ENCODE data around the gene ABI3. TPM values are rescaled to one million over a fixed set of nuclear protein-coding genes. Genes with fewer than 3 reads are reported as not detected.
A peak's percentile ranks its signal among the peaks of the same experiment; 100 is the strongest.

ABI3 gene
- total and polyA plus RNA-seq, 4 donors = 1.4 to 6.5 (median 5.0) TPM

DNA sequence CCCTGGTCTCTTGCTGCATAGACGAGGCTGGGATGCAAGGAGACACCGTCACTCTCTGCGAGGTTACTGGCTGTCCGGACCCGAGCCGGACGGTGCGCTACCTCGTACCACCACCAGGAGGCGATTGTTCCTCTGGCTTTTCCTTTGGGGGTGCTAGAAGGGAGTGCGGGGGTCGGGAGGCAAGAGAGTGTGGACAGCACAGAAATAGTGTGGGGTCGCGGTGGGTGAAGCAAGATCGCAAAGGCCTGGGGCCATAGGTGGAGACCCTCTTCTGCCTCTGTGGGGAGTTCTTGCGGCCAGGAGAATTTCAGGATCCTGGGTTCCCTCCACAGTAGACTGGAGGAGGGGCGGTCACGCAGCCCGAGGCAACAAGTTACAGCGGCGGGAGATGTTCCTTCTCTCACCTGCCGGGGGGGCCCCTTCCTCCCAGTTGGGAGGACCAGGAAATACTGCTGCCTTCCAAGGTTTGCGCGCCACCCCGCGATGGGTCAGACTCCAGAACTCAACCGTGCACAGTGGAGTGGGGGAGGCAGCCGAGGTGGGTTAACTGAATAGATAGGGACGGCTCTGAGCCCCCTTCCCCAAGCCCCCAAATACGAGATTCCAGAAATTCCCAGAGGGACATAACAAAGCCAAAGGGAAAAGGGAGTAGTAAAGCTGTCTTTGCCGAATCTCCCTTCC, 13.2 kb downstream of the ABI3 start:
- no peaks in the 10 kb centered on the region for H3K9me3 ChIP-seq (ENCODE audit: control insufficient read depth, insufficient read depth, low read length)
- no peak overlapping the region for H3K27ac ChIP-seq (ENCODE audit: low read depth, low read length)
- no peak overlapping the region for H3K4me3 ChIP-seq (ENCODE audit: low read depth, low read length)
- DNase-seq (ENCODE audit: low read depth in 4 of 6, low spot score in 6 of 6) = peak in 2 of 6 donors; percentile 37 to 43
- H3K36me3 ChIP-seq (ENCODE audit: control insufficient read depth, insufficient read depth, low read length) = no peaks in the 10 kb centered on the region
- peaks cover 85% of the 10 kb centered on the region for H3K27me3 ChIP-seq (ENCODE audit: control insufficient read depth, insufficient read depth, low read length)
- 1% methylated on average over 22 of the region's 31 CpGs for WGBS (ENCODE audit: insufficient coverage)
- H3K4me1 ChIP-seq (ENCODE audit: control insufficient read depth, insufficient read depth, low read length) = peaks cover 20% of the 10 kb centered on the region

DNA sequence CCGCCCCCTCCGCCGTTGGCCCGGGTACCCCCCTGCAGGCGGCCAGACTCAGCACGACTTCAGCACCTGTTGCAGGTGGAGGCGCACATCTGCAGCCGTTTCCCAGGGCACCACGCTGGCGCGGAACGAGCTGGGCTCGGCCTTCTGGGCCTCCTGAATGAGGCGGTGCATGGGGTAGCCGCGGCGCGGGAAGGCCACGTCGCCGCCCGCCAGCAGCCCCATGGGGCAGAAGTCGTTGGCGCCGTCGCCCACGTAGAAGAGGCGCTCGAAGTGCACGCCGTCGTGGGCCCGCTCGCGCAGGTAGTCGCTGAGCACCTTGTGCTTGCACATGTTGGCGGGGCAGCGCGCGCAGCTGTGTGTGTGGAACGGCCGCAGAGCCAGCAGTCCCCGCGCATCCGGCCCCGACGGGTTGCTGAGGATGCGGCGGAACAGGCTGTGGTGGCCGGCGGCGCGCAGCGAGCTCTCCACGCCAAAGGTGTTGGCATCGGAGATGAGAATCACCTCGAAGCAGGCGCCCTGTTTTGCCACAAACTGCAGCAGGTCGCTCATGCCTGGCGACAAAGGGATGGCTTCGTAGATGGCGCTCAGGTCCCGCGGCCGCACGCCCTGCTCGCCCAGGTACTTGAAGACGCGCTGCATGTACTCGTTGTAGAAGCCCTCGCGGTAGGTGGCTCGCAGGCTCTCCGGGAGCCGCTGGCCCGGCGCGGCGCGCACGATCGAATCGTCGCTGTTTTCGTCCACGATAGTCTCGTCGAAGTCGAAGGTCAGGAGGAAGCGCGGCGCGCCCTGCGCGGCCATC, 13.9 kb downstream of the ABI3 start:
- H3K27me3 ChIP-seq (ENCODE audit: control insufficient read depth, insufficient read depth, low read length) = peaks cover 82% of the 10 kb centered on the region
- WGBS (ENCODE audit: insufficient coverage) = 1% methylated on average over 95 of the region's 95 CpGs
- H3K9me3 ChIP-seq (ENCODE audit: control insufficient read depth, insufficient read depth, low read length) = no peaks in the 10 kb centered on the region
- no peak overlapping the region for H3K27ac ChIP-seq (ENCODE audit: low read depth, low read length)
- peak in 1 of 6 donors; percentile 19 for DNase-seq (ENCODE audit: low read depth in 4 of 6, low spot score in 6 of 6)
- peaks cover 20% of the 10 kb centered on the region for H3K4me1 ChIP-seq (ENCODE audit: control insufficient read depth, insufficient read depth, low read length)
- H3K36me3 ChIP-seq (ENCODE audit: control insufficient read depth, insufficient read depth, low read length) = no peaks in the 10 kb centered on the region
- no peak overlapping the region for H3K4me3 ChIP-seq (ENCODE audit: low read depth, low read length)

DNA sequence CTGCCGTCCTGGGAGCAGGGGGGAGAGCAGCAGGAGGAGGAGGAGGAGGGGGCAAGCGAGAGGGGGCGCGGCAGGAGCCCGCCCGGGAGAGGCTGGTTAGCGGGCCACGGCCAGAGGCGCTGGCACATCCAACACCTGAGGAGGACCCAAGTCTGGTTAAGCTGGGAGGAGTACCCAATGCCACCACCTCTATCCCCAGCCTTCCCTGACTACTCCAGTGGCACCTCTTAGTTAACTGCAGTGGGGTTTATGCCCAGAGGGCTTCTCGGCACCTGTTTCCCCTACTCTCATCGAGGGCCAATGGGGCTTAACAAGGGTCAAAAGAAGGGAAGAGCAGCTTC, 14.5 kb downstream of the ABI3 start:
- H3K27ac ChIP-seq (ENCODE audit: low read depth, low read length) = no peak overlapping the region
- no peaks in the 10 kb centered on the region for H3K9me3 ChIP-seq (ENCODE audit: control insufficient read depth, insufficient read depth, low read length)
- H3K27me3 ChIP-seq (ENCODE audit: control insufficient read depth, insufficient read depth, low read length) = peaks cover 82% of the 10 kb centered on the region
- no peaks in the 10 kb centered on the region for H3K36me3 ChIP-seq (ENCODE audit: control insufficient read depth, insufficient read depth, low read length)
- no peak overlapping the region for H3K4me3 ChIP-seq (ENCODE audit: low read depth, low read length)
- WGBS (ENCODE audit: insufficient coverage) = 17% methylated on average over 10 of the region's 11 CpGs
- DNase-seq (ENCODE audit: low read depth in 4 of 6, low spot score in 6 of 6) = no peak
- H3K4me1 ChIP-seq (ENCODE audit: control insufficient read depth, insufficient read depth, low read length) = peaks cover 24% of the 10 kb centered on the region

DNA sequence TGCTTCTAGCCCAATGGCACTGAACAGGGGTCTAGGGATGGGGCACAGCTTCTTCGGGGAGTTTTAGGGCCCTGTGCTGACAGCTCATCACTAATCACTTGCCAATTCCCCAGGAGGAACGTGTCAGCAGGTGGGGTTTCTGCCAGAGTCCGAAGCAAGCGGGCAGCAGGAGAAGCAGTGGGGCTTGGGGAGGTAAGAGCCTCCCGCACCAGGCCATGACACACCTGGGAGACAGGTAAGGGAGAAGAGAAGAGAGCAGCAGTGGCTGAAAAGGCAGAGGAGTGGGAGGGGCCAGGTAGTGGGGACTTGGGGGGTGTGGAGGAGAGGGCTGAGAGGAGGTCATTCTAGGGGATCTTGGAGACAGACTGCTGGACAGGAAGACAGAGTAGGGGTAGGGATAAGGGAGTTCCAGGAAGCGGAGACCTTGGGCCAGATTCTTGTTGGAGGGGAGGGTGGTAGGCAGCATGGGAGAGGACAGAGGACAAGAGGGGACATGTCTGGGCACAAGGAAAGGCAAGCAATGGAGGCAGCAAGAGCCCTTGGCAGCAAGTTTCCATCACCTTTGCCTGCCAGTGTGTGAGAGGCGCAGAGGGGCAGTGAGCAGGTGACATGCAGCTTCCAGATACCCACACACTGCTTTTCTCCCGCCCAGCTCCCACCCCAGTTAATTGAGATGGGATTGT, 15.2 kb downstream of the ABI3 start:
- H3K36me3 ChIP-seq (ENCODE audit: control insufficient read depth, insufficient read depth, low read length) = no peaks in the 10 kb centered on the region
- no peak for DNase-seq (ENCODE audit: low read depth in 4 of 6, low spot score in 6 of 6)
- no peak overlapping the region for H3K4me3 ChIP-seq (ENCODE audit: low read depth, low read length)
- no peak overlapping the region for H3K27ac ChIP-seq (ENCODE audit: low read depth, low read length)
- peaks cover 31% of the 10 kb centered on the region for H3K4me1 ChIP-seq (ENCODE audit: control insufficient read depth, insufficient read depth, low read length)
- H3K27me3 ChIP-seq (ENCODE audit: control insufficient read depth, insufficient read depth, low read length) = peaks cover 81% of the 10 kb centered on the region
- WGBS (ENCODE audit: insufficient coverage) = 59% methylated on average over 6 of the region's 8 CpGs
- H3K9me3 ChIP-seq (ENCODE audit: control insufficient read depth, insufficient read depth, low read length) = no peaks in the 10 kb centered on the region

DNA sequence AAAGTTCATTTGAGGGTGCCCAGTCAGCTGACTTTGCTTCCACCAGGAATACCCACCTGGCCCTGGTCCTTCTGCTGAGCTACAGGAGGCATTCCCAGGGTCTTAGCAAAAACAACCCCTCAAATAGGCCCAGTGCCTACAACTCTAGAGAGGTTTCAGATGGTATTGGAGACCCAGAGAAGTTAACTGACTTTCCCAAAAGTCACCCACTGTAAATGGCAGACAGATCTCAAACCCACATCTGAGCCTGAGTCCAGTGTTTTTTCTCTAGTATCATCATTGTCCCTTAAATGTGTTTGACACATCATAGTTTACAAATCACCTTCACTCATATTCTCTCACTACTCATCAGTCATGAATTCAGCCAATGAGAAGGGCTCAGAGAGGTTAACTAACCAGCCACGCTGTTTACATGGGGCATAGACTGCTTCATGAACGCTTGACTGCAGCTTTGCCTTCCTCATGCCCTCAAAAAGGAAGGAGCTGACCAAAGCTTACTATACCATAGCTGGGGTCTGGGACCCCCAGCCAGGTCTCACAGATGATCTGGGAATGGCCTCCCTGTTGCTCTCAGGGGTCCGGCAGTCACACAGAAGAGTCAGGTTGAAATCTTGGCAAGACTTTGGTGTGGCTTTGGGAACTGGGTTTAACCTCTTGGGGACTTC, 16.4 kb downstream of the ABI3 start:
- Histone ChIP-seq H3K4me3 (ENCODE audit: low read depth, low read length) (no peak overlapping the region), H3K9me3 (ENCODE audit: control insufficient read depth, insufficient read depth, low read length) (no peaks in the 10 kb centered on the region), H3K4me1 (ENCODE audit: control insufficient read depth, insufficient read depth, low read length) (peaks cover 36% of the 10 kb centered on the region), H3K36me3 (ENCODE audit: control insufficient read depth, insufficient read depth, low read length) (no peaks in the 10 kb centered on the region), H3K27me3 (ENCODE audit: control insufficient read depth, insufficient read depth, low read length) (peaks cover 79% of the 10 kb centered on the region), H3K27ac (ENCODE audit: low read depth, low read length) (no peak overlapping the region)
- WGBS (ENCODE audit: insufficient coverage) = 85% methylated on average over 3 of the region's 3 CpGs
- no peak for DNase-seq (ENCODE audit: low read depth in 4 of 6, low spot score in 6 of 6)

DNA sequence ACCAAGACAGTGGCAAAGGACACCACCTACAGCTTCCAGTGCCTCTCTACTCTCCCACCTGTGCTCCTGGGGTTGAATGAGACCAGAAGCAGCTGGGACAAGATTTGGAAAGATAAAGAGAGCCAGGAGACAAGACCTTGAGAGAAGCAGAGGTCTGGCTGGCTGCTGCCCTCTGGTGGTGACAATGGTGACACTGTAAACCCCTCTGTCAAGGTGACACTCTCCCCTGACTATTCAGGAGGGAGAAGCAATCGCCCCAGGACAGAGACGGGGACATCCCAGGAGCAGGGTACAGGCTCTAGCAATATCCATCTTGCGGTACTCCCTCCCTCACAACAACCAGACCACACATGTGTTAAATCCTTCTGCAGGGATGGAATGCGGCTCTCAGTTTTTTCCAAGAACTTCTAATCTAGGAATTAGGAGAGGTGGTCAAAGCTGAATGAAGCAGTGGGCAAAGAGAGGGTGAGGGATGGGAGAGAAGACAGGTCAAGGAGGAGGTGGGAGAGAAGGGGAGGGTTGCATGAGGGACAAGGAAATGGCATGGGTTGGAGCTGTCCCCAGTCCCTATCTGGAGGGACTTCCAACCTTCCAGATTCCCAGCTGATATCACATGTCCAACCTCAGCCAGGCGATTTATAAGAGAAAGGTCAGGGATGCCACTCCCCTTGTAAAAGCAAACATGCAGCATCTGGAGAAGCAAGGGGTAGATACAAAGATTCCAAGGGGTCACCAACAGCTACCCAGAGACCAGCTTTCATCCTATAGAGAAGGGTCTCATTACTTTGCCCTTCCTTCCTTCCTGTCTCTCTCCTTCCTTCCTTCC, 17.1 kb downstream of the ABI3 start:
- H3K36me3 ChIP-seq (ENCODE audit: control insufficient read depth, insufficient read depth, low read length) = no peaks in the 10 kb centered on the region
- DNase-seq (ENCODE audit: low read depth in 4 of 6, low spot score in 6 of 6) = peak; percentile 41 to 89 (median 52)
- H3K27me3 ChIP-seq (ENCODE audit: control insufficient read depth, insufficient read depth, low read length) = peaks cover 71% of the 10 kb centered on the region
- no peaks in the 10 kb centered on the region for H3K9me3 ChIP-seq (ENCODE audit: control insufficient read depth, insufficient read depth, low read length)
- H3K4me3 ChIP-seq (ENCODE audit: low read depth, low read length) = no peak overlapping the region
- peaks cover 36% of the 10 kb centered on the region for H3K4me1 ChIP-seq (ENCODE audit: control insufficient read depth, insufficient read depth, low read length)
- WGBS (ENCODE audit: insufficient coverage) = 32% methylated on average over 5 of the region's 5 CpGs
- H3K27ac ChIP-seq (ENCODE audit: low read depth, low read length) = no peak overlapping the region

DNA sequence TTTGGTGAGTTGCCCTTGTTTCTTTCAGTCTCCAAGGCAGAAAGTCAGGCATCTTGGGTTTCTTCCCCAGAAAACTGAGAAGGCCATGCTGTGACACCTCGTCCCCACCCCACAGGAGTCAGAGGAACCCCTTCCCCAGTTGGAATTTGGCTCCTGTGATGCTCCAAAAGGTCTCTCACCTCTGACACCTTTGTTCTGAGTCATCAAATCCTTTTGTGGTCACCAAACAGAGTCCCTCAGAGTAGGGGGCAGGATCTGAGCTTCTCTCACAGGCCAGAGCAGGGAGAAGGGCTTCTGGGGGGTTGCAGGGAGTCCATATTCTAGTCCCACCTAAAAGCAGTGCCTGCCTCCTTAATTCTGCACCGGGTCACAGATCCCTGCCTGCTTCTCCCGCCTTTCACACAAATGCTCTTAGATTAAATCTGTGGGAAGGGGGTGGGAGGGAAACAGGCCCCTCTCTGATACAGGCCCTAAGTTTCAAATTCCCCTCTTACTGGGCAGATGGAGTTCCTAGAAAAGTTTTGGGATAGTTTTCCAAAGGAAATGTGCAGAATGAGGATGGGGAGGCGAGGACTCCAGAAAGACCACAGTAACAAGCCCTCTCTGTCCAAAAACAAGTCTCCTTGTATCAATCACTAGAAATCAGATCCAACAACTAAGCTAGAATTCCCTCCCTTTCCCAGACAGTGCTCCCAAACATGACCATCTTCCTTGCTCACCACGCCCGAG, 18.7 kb downstream of the ABI3 start:
- no peak overlapping the region for H3K27ac ChIP-seq (ENCODE audit: low read depth, low read length)
- H3K27me3 ChIP-seq (ENCODE audit: control insufficient read depth, insufficient read depth, low read length) = peaks cover 55% of the 10 kb centered on the region
- no peak overlapping the region for H3K4me3 ChIP-seq (ENCODE audit: low read depth, low read length)
- DNase-seq (ENCODE audit: low read depth in 4 of 6, low spot score in 6 of 6) = no peak
- H3K4me1 ChIP-seq (ENCODE audit: control insufficient read depth, insufficient read depth, low read length) = peaks cover 23% of the 10 kb centered on the region
- H3K9me3 ChIP-seq (ENCODE audit: control insufficient read depth, insufficient read depth, low read length) = no peaks in the 10 kb centered on the region
- H3K36me3 ChIP-seq (ENCODE audit: control insufficient read depth, insufficient read depth, low read length) = no peaks in the 10 kb centered on the region
- WGBS (ENCODE audit: insufficient coverage) = 77% methylated on average over 3 of the region's 6 CpGs

DNA sequence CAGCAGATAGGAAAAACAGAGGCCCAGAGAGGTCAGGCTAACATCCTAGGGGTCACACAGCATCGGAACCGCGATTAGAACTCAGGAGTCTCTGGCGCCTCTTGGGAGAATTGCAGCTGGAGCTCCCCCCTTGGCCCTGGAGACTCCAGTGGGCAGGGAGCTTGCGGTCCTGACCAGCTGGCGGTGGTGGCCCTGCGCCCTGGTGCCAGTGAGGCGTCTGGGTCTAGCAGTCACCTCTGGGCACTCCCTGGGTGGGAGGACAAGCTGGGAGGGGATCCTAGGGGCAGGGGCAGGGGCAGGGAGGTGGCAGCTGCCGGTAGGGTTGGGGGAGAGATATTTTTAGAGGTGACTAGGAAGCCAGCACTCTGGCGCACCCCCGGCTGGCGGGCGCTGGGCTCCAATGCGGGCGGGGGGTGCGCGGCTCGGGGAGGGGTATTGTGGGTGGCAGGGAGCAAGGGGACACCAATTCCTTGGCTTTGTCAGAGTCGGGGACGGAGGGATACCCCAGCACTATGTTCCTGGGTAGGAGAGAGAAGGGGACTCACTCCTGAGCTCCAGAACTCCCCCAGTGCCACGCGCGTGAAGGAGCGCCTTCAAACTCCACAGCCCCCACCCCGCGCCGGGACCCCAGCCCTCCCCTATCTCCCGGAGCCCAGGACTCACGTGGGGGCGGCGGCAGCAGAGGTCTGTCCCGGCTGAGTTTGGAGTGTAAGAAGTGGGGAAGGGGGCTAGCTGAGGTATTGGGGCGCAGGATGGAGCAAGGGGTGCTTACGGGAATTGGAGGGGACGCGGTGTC, 19.5 kb downstream of the ABI3 start:
- DNase-seq (ENCODE audit: low read depth in 4 of 6, low spot score in 6 of 6) = no peak
- H3K27me3 ChIP-seq (ENCODE audit: control insufficient read depth, insufficient read depth, low read length) = peaks cover 48% of the 10 kb centered on the region
- WGBS (ENCODE audit: insufficient coverage) = 10% methylated on average over 22 of the region's 36 CpGs
- peak overlapping the region; percentile 66 for H3K4me3 ChIP-seq (ENCODE audit: low read depth, low read length)
- H3K27ac ChIP-seq (ENCODE audit: low read depth, low read length) = no peak overlapping the region
- peaks cover 16% of the 10 kb centered on the region for H3K4me1 ChIP-seq (ENCODE audit: control insufficient read depth, insufficient read depth, low read length)
- H3K36me3 ChIP-seq (ENCODE audit: control insufficient read depth, insufficient read depth, low read length) = no peaks in the 10 kb centered on the region
- no peaks in the 10 kb centered on the region for H3K9me3 ChIP-seq (ENCODE audit: control insufficient read depth, insufficient read depth, low read length)
